ENCODE data around the gene MUC2.

MUC2 gene

DNA sequence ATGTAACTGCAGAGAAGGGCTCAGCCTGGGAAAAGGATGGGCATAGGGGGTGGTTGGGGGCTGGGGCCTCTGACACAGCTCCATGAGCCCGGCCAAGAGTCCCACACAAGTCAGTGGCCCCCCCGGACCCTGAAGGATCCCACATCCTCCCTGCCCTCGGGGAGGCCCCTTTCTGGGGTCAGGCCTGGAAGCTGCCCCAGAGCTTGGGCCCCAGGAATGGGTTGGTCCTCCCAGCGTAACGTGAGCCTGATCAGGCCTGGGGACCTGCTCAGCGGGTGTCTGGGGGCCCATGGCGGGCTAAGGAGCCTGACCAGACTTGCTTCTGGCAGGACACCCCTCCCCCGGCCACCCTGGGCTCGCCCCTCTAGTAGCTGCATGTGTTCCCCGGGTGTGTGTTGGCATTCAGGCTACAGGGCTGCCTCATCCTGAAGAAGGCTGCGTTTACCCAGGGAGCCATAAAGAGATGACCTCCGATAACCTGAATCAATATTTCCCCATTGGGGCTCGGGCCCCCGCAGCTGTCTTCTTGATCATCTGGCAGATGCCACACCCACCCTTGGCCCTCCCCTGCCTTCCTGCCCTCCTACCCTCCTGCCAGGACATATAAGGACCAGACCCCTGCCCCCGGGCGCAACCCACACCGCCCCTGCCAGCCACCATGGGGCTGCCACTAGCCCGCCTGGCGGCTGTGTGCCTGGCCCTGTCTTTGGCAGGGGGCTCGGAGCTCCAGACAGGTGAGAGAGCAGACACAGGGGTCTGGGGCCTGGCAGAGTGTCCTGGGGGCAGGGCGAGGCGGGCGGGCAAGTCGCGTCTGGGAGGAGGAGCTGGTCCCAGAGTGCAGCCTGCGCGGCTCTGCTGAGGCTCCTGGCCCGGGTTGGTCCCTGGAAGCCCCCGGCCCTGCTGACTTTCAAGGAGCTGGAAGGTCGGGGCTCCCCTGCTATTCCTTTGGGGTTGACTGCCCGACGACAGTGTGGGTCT, at the start of gene MUC2:
TSS of gene MUC2 (plus strand) at position 631 of the 978 bp plus-strand sequence.
- no peak for DNase-seq (ENCODE audit: low spot score)

- no peak for DNase-seq (ENCODE audit: low spot score)
Measured at GRCh38 chr11:1025410-1026162, 49.1 kb upstream of the MUC2 start.

DNA sequence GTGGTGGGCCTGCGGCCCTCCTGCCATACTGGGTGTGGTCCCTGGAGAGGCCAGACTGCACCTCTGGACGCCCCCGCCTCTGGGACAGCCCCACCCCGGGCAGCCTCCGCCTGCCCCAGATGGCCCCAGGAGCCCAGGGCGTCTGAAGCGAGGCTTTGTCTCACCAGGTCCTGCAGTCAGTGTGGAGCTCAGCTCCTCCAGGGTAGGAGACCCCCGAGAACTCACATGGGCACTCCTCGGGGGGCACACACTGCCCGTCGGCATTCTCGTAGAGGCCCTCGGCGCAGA, 48.6 kb upstream of the MUC2 start:
- no peak for DNase-seq (ENCODE audit: low spot score)

- no peak for DNase-seq (ENCODE audit: low spot score)
Measured at GRCh38 chr11:1026641-1027482, 47.8 kb upstream of the MUC2 start.

GRCh38 chr11:1027483-1028290, 47.0 kb upstream of the MUC2 start:
- no peak for DNase-seq (ENCODE audit: low spot score)

DNA sequence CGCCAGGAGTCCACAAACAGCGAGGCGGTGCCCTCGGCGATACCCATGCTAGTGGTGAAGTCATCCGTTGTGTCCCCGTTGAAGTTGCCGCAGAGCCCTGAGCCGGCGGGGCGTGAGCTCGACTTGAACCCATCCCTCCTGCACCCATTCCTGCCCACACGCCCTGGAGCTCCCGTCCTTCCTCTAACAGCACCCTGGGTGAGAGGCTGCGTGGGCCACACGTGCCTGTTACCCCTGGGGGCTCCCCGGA, 46.5 kb upstream of the MUC2 start:
- DNase-seq (ENCODE audit: low spot score): no peak

DNA sequence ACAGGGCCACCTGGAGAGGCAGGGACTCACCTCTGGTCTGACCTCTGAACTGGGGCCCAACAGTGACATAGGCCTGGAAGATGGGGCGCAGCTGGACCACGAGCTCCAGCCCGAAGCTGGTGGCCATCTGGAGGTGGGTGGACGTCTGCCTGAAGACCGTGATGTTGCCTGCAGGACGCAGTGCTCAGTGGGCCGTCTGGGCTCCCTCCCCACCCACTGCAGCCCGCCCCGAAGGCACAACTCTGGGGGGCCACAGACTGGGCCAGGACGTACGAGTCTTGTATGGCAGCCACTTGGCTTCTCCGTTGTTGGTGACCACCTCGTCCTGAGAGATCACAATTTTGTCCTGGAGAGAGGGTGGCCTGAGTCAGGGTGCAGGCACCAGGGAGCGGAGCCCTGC, 46.1 kb upstream of the MUC2 start:
- DNase-seq (ENCODE audit: low spot score): no peak

DNA sequence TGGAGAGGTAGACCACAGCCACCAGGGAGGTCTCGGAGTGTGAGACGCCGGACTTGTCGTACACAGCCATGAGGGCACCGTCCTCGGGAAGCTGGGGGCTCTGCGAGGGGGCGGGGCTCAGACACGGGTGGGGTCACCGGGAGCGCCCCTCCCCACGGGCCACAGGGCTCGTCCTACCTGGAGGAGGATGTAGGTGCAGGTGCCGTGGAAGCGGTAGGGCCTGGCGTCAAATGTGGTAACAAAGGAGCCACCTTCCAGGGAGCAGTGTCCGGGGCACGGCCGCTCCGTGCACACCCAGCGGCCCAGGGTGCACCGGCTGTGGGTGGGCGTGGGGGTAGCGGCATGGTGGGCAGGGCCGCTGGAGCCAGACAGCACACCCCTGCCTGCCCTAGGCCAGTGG, 45.6 kb upstream of the MUC2 start:
- no peak for DNase-seq (ENCODE audit: low spot score)

GRCh38 chr11:1029654-1030053, 45.0 kb upstream of the MUC2 start:
- no peak for DNase-seq (ENCODE audit: low spot score)

DNA sequence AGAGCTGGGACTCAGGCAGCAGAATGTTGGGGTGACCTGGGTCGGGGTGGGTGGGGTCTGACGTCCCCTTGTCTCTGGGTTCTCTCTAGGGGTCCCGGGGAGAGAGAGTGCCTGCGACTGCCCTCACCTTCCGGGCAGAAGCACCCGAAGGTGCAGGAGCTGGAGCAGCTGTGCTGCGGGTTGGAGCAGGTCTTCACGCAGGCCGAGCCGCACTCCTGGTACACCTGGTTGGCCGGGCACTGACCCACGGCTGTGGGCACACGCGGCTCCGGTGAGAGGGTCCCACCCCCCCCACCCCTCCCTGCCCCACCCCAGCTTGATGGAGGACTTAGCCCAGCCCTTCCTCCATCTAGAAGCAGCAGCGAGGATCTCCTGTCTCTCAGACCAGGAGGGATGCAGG, 44.6 kb upstream of the MUC2 start:
- DNase-seq (ENCODE audit: low spot score): no peak

- no peak for DNase-seq (ENCODE audit: low spot score)
Measured at GRCh38 chr11:1030556-1030955, 44.1 kb upstream of the MUC2 start.

DNA sequence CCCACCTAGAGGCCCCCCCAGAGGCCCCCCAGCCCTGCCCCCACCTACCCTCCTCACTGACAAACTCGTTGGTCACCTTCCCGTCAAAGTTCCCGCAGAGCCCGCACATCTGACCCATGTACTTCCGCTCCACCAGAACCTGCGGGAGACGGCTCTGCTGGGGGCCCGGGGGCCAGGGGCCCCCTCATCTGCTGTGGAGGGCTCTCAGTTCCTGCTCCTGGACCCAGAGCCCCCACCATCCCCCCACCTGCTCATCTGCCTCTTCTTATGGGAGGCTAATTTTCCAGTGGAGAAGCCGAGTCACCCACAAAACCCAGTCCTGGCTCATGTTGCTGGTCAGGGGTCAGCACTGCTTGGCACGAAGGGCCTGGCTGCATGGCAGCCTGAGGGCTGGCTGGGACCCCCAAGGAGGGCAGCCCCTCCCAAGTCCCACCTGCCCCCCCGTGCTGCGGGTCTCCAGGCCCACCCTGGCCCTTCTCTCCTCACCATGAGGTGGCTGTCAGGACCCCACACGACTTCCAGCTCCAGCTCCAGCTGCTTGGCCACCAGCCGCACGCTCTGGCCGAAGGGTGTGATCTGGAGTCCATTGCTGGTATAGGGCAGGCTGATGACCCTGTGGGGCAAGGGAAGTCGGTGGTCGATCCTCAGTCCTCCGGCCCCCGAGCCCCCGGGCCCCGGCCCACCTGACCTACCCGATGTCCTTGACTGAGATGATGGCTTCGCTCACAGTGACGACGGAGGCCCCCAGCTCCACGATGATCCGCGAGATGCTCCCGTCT, 43.4 kb upstream of the MUC2 start:
- no peak for DNase-seq (ENCODE audit: low spot score)

- no peak for DNase-seq (ENCODE audit: low spot score)
Measured at GRCh38 chr11:1032310-1032891, 42.3 kb upstream of the MUC2 start.

- no peak for DNase-seq (ENCODE audit: low spot score)
Measured at GRCh38 chr11:1033016-1033798, 41.5 kb upstream of the MUC2 start.

GRCh38 chr11:1034001-1034400, 40.7 kb upstream of the MUC2 start:
- DNase-seq (ENCODE audit: low spot score): no peak

GRCh38 chr11:1034456-1035295, 40.0 kb upstream of the MUC2 start:
- no peak for DNase-seq (ENCODE audit: low spot score)

DNA sequence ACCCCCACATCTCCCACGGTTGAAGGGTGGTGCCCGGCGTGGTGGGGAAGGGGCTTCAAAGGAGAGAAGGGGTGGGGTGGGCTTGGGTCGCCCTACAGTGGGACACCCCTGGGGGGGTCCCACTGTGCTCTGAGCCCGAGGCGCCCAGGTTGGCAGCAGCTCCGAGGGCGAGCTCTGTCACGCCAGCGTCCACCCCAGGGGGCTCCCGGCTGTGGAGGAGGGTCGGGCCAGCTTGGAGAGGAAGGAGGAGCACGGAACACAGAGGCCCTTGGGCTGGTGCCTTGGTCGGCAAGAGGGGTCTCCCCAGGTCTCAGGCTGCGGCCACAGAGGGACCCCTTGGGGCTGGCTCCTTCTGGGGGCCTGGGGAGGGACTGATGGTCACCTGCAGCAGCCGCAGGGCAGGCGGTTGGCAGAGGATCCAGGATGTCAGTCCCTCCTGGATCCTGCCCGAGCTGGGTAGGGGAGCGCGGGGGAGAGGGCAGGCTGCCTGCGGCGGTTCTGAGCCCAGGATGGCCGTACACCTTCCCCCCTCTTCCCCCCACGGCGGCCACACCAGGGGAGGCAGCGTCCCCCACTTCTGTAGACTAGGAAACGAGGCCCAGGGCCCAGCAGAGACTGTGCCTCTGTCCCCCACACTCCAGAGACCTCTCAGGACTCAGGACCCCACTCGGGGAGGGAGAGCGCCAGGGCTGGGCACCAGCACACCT, 38.9 kb upstream of the MUC2 start:
- DNase-seq (ENCODE audit: low spot score): no peak

- DNase-seq (ENCODE audit: low spot score): no peak
Measured at GRCh38 chr11:1036303-1036923, 38.3 kb upstream of the MUC2 start, which contains the start of gene MUC6. MUC6 (minus strand) TSS chr11:1036718; CDS start chr11:1036655, 63 bp downstream.

Measured in globus pallidus (tissue), 1 donor.